Calu3 (cell line): ENCODE measurements around the gene CLASP2. TPM values are rescaled to one million over a fixed set of nuclear protein-coding genes. Genes with fewer than 3 reads are reported as not detected.

Experiments
- BruUV-seq: library from RNA; stranded (reverse); fragments of 400-500 nt; replicated peaks from 2 replicates; lab custom pipeline; 2021; lab: Mats Ljungman, UMichigan
- CTCF ChIA-PET: fragments of 300-600 bp; sonication (Branson Sonifier 250); formaldehyde crosslinking; loops from one replicate; lab custom pipeline; 2022; ENCODE audit warnings: antibody characterized with exemption; lab: Charles Lee
- DNase-seq: peaks from one replicate; pipeline ENCODE4 v3.0.0; 2022
- H3K27ac Mint-ChIP-seq: one replicate; pipeline ENCODE4 v1.8.0; 2022; ENCODE audit warnings: mixed read lengths; ENCODE audit not compliant: unreplicated experiment
- H3K27me3 Mint-ChIP-seq: one replicate; pipeline ENCODE4 v1.8.0; 2022; ENCODE audit warnings: mixed read lengths; ENCODE audit not compliant: unreplicated experiment
- H3K36me3 Mint-ChIP-seq: one replicate; pipeline ENCODE4 v1.8.0; 2022; ENCODE audit warnings: mild to moderate bottlenecking, moderate library complexity, mixed read lengths; ENCODE audit not compliant: insufficient read depth, unreplicated experiment
- H3K4me1 Mint-ChIP-seq: one replicate; pipeline ENCODE4 v1.8.0; 2022; ENCODE audit warnings: mild to moderate bottlenecking, low read depth, mixed read lengths; ENCODE audit not compliant: unreplicated experiment
- H3K4me3 Mint-ChIP-seq: one replicate; pipeline ENCODE4 v1.8.0; 2022; ENCODE audit warnings: mild to moderate bottlenecking, low read depth, moderate library complexity, mixed read lengths; ENCODE audit not compliant: unreplicated experiment
- H3K9me3 Mint-ChIP-seq: one replicate; pipeline ENCODE4 v1.8.0; 2022; ENCODE audit warnings: low read depth, mixed read lengths; ENCODE audit not compliant: unreplicated experiment
- CTCF ChIP-seq: fragments of 200-600 bp; IDR thresholded peaks from one replicate; pipeline ENCODE4 v1.8.0; 2022; ENCODE audit warnings: antibody characterized with exemption; ENCODE audit not compliant: unreplicated experiment
- intact Hi-C: fragments of 100-400 bp; cut with micrococcal nuclease; formaldehyde crosslinking; loops from one replicate; pipeline ENCODE4 v1.10.0; 2022; ENCODE audit not compliant: unreplicated experiment
- total RNA-seq: library from RNA; stranded (reverse); gene quantifications from 2 replicates; pipeline ENCODE4 v1.2.3, GENCODE V29; 2022

Gene CLASP2
- total RNA-seq, 1 experiment from 2014 or later = 56.4 TPM

DNA sequence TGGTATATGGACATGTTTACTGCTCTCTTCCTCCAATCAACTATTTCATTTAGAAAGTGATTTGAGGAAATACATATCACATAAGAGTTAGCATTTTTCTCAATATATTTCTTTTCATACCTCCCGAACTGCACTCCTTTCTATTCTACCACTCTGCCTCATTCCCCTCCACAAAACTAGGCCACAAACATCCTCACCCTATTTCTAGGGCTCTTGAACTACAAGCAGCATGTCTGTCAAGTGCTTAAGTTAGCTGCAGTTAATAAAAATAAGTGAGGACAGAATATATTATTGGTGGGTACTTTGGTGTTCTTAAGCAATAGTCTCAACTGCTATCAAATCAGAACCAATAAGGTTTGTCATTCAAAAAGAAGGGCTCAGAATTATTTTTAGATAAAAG is 125.1 kb downstream of the CLASP2 start:
- no TSS peak for BruUV-seq
- no peak for TF ChIP-seq CTCF
- CTCF ChIA-PET = no interaction called here
- DNase-seq = no peak
- Mint-ChIP-seq H3K9me3 (no peaks in the 10 kb centered on the region), H3K36me3 (no peaks in the 10 kb centered on the region), H3K27ac (no peak overlapping the region), H3K27me3 (no peaks in the 10 kb centered on the region), H3K4me1 (no peaks in the 10 kb centered on the region), H3K4me3 (no peak overlapping the region)
- intact Hi-C loops = no loop called here

GRCh38 chr3:33590541-33590940 is 127.5 kb downstream of the CLASP2 start:
- no peak for DNase-seq
- no peaks in the 10 kb centered on the region for H3K4me1 Mint-ChIP-seq
- TF ChIP-seq CTCF = no peak
- H3K27ac Mint-ChIP-seq = no peak overlapping the region
- H3K9me3 Mint-ChIP-seq = no peaks in the 10 kb centered on the region
- no peaks in the 10 kb centered on the region for H3K36me3 Mint-ChIP-seq
- CTCF ChIA-PET = no interaction called here
- H3K27me3 Mint-ChIP-seq = no peaks in the 10 kb centered on the region
- H3K4me3 Mint-ChIP-seq = no peak overlapping the region
- BruUV-seq = no TSS peak
- intact Hi-C loops = no loop called here

GRCh38 chr3:33586402-33586801 is 131.7 kb downstream of the CLASP2 start:
- DNase-seq = no peak
- BruUV-seq = no TSS peak
- Mint-ChIP-seq H3K36me3 (peaks cover 4% of the 10 kb centered on the region), H3K4me1 (no peaks in the 10 kb centered on the region), H3K27me3 (no peaks in the 10 kb centered on the region), H3K27ac (no peak overlapping the region), H3K9me3 (no peaks in the 10 kb centered on the region), H3K4me3 (no peak overlapping the region)
- CTCF ChIA-PET = no interaction called here
- intact Hi-C loops = no loop called here
- TF ChIP-seq CTCF = no peak

GRCh38 chr3:33582234-33582633 is 135.8 kb downstream of the CLASP2 start:
- DNase-seq = no peak
- no peak overlapping the region for H3K4me3 Mint-ChIP-seq
- BruUV-seq = no TSS peak

More at GRCh38 chr3:33582234-33582633, 135.8 kb downstream of the CLASP2 start:
- Mint-ChIP-seq H3K36me3 (peaks cover 4% of the 10 kb centered on the region), H3K27me3 (no peaks in the 10 kb centered on the region), H3K4me1 (no peaks in the 10 kb centered on the region), H3K27ac (no peak overlapping the region), H3K9me3 (no peaks in the 10 kb centered on the region)
- CTCF ChIA-PET = no interaction called here
- intact Hi-C loops = no loop called here
- TF ChIP-seq CTCF = no peak
